ENCODE data around the gene TOP3B. TPM values are rescaled to one million over a fixed set of nuclear protein-coding genes. Genes with fewer than 3 reads are reported as not detected.

The TOP3B gene
- total RNA-seq, 4 donors from 2014 or later = 44.9 to 94.6 (median 65.4) TPM

GRCh38 chr22:22020425-22020852, 37.9 kb upstream of the TOP3B start:
- Histone ChIP-seq H3K27ac (no peak overlapping the region), H3K9me3 (no peaks in the 10 kb centered on the region), H3K4me3 (no peak overlapping the region), H3K36me3 (no peaks in the 10 kb centered on the region), H3K27me3 (no peaks in the 10 kb centered on the region), H3K4me1 (no peaks in the 10 kb centered on the region)
- WGBS, 2 donors (ENCODE audit: low coverage in 1 of 2) = 82 to 92% methylated on average over 1 to 2 of the region's 2 CpGs
- intact Hi-C loops (cut with DNase I; ENCODE audit: low total_unique reads) = no loop called here
- no peak for TF ChIP-seq POLR2AphosphoS5 (IDR thresholded peaks at IDR 0.05)
- TF ChIP-seq EP300 (IDR thresholded peaks at IDR 0.05; ENCODE audit: low read depth) = no peak
- TF ChIP-seq POLR2A (IDR thresholded peaks at IDR 0.05) = no peak
- no peak for TF ChIP-seq CTCF (IDR thresholded peaks at IDR 0.05)
- DNase-seq = no peak
- in situ Hi-C loops (cut with MboI; ENCODE audit: low pct_ligation_motif_present in 1 of 4, low pct_unique_long_range_greater_than_20kb in 1 of 4, low sequenced_read_pairs in 3 of 4) = no loop called here

GRCh38 chr22:22019659-22020424, 37.3 kb upstream of the TOP3B start:
- Histone ChIP-seq H3K4me3 (no peak overlapping the region), H3K27ac (no peak overlapping the region), H3K4me1 (no peaks in the 10 kb centered on the region), H3K9me3 (no peaks in the 10 kb centered on the region), H3K36me3 (no peaks in the 10 kb centered on the region), H3K27me3 (no peaks in the 10 kb centered on the region)
- 84 to 87% methylated on average over 7 of the region's 7 CpGs for WGBS, 2 donors (ENCODE audit: low coverage in 1 of 2)
- DNase-seq = no peak
- in situ Hi-C loops (cut with MboI; ENCODE audit: low pct_ligation_motif_present in 1 of 4, low pct_unique_long_range_greater_than_20kb in 1 of 4, low sequenced_read_pairs in 3 of 4) (no loop called here), intact Hi-C loops (cut with DNase I; ENCODE audit: low total_unique reads) (no loop called here)
- TF ChIP-seq CTCF (IDR thresholded peaks at IDR 0.05) (no peak), EP300 (IDR thresholded peaks at IDR 0.05; ENCODE audit: low read depth) (no peak), POLR2AphosphoS5 (IDR thresholded peaks at IDR 0.05) (no peak), POLR2A (IDR thresholded peaks at IDR 0.05) (no peak)

GRCh38 chr22:22018825-22019658, 36.5 kb upstream of the TOP3B start:
- no peaks in the 10 kb centered on the region for H3K4me1 ChIP-seq
- H3K4me3 ChIP-seq = no peak overlapping the region
- no peaks in the 10 kb centered on the region for H3K36me3 ChIP-seq
- DNase-seq = no peak
- intact Hi-C loops (cut with DNase I; ENCODE audit: low total_unique reads) = no loop called here
- no peak for TF ChIP-seq EP300 (IDR thresholded peaks at IDR 0.05; ENCODE audit: low read depth)
- TF ChIP-seq POLR2A (IDR thresholded peaks at IDR 0.05) = no peak
- TF ChIP-seq CTCF (IDR thresholded peaks at IDR 0.05) = no peak
- no peak for TF ChIP-seq POLR2AphosphoS5 (IDR thresholded peaks at IDR 0.05)
- in situ Hi-C loops (cut with MboI; ENCODE audit: low pct_ligation_motif_present in 1 of 4, low pct_unique_long_range_greater_than_20kb in 1 of 4, low sequenced_read_pairs in 3 of 4) = no loop called here
- no peak overlapping the region for H3K27ac ChIP-seq
- no peaks in the 10 kb centered on the region for H3K9me3 ChIP-seq
- no peaks in the 10 kb centered on the region for H3K27me3 ChIP-seq
- 93 to 96% methylated on average over 7 to 10 of the region's 10 CpGs for WGBS, 2 donors (ENCODE audit: low coverage in 1 of 2)

GRCh38 chr22:22015631-22016030, 33.0 kb upstream of the TOP3B start:
- no peaks in the 10 kb centered on the region for H3K4me1 ChIP-seq
- in situ Hi-C loops (cut with MboI; ENCODE audit: low pct_ligation_motif_present in 1 of 4, low pct_unique_long_range_greater_than_20kb in 1 of 4, low sequenced_read_pairs in 3 of 4) = no loop called here
- intact Hi-C loops (cut with DNase I; ENCODE audit: low total_unique reads) = no loop called here
- H3K27me3 ChIP-seq = peaks cover 6% of the 10 kb centered on the region
- H3K36me3 ChIP-seq = no peaks in the 10 kb centered on the region
- H3K9me3 ChIP-seq = no peaks in the 10 kb centered on the region
- H3K4me3 ChIP-seq = no peak overlapping the region
- DNase-seq = no peak
- 66 to 79% methylated on average over 3 of the region's 3 CpGs for WGBS, 2 donors (ENCODE audit: low coverage in 1 of 2)
- TF ChIP-seq POLR2AphosphoS5 (IDR thresholded peaks at IDR 0.05) (no peak), POLR2A (IDR thresholded peaks at IDR 0.05) (no peak)
- no peak overlapping the region for H3K27ac ChIP-seq

Data from transverse colon (tissue), 4 donors.